Lung microvascular endothelial cell (primary cell): ENCODE results near the gene DYNLT4. TPM values are rescaled to one million over a fixed set of nuclear protein-coding genes. Genes with fewer than 3 reads are reported as not detected.
"Not testable (repeated sequence)": the region's sequence is repeated elsewhere in the genome, so short reads cannot be mapped to it uniquely, and the experiment has no call there.

Source experiments
- DNase-seq, 2 donors: peaks; one replicate each; pipeline versions ENCODE4 v3.0.0 to v3.0.0-alpha.2; 2010; ENCODE audit warnings: low read depth in 2 of 2
- total RNA-seq: library from RNA; depleted of rRNA; stranded (reverse); fragments of >200 nt; gene quantifications from 2 replicates; pipeline ENCODE4 v1.2.1, GENCODE V29; 2014

The DYNLT4 gene
- total RNA-seq, 1 donor from 2014 or later = 0.40 TPM

DNA sequence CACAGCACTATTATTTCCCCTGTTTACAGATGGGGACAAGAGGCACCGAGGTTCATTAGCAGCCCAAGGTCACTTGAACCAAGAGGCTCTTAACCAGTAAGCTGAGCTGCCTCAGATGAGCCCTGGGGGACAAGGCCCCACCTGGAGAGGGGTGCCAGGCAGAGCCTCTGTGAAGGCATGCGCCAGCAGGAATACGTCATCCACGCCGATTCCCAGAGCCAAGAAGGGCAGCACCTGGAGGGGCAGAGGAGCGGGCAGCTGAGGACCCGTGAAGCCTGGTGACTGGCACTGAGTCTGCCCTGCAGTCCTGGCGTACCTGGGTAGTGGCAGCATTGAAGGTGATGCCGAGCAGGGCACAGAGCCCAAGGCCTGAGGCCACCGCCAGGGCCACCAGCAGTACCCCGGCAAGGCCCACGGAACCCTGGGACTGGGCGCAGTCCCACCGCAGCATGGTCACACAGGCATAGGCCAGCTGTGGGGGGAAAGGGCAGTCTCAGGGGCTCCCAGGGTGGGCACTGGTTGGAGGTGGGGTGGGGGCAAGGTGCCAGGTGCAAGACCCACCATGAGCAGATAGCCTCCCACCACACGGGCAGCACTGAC, 21.8 kb upstream of the DYNLT4 start:
- DNase-seq = no peak

DNA sequence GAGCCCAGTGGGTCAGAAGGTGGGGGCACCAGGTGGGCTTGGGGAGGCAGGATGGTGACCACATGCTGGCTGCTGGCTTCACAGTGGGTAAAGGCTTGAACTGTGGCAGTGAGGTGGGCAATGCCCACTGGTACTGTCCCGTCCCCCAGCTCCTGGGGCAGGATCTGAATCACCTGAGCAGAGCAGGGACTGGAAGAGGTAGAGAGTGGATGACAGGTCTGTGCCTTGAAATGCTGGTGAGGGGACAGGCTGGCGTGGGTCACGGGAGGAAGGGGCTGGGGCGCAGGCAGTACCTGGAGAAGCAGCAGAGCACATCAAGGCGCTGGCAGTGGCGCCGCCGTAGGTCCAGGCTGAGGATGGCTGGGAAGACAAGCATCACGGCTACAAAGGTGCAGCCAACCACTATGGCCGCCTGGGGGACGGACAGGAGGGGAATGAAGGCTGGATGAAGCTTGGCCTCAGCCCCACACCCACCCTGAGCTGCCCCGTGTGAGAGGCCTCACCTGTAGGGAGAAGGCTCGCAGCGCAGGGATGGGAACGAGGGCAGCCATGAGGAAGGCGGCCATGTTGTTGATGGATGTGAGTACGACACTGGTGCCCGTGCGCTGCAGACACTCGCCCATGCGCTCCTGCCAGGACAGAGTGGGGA, 21.0 kb upstream of the DYNLT4 start:
- no peak for DNase-seq

DNA sequence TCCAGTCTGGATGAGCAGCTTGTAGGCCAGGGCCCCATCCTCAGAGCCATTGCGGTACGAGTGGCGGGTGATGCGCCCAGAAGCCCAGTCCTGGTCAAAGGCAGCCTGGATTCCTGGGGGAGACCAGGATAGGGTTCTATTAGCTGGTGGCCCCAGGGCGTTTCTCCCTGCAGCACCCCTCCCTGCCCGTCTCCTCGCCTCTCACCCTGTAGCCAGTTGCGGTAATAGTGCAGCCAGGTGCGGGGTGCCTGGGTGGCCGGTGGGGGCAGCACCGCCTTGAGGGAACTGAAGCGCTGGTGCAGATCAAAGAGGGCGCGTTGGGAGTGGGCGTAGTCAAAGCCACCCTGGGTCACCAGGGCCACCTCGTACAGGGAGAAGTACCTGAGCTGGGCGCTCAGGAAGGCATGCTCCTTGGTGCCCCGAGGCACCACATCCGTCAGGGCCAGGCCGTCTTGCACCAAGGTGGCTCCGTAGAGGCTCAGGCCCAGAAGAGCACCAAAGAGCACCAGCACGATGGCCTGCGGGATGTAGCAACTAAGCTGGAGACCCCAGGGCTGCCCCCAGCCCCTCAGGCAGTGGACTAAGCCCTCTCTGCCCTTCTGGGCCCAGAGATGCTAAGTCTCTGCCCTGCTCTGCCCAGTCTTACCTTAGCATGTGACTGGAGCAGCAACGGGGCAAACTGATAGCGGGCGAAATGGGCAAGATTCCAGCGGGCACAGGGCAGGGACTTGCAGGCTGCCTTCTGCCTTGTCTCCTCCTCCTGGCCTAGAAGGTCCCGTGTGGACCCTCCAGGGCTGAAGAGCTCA, 20.2 kb upstream of the DYNLT4 start:
- DNase-seq = no peak

- no peak for DNase-seq
These were observed 19.4 kb upstream of the DYNLT4 start for GRCh38 chr1:44826375-44827196.

- DNase-seq = not testable (repeated sequence)
These were observed 17.2 kb upstream of the DYNLT4 start for GRCh38 chr1:44824392-44824791.

DNA sequence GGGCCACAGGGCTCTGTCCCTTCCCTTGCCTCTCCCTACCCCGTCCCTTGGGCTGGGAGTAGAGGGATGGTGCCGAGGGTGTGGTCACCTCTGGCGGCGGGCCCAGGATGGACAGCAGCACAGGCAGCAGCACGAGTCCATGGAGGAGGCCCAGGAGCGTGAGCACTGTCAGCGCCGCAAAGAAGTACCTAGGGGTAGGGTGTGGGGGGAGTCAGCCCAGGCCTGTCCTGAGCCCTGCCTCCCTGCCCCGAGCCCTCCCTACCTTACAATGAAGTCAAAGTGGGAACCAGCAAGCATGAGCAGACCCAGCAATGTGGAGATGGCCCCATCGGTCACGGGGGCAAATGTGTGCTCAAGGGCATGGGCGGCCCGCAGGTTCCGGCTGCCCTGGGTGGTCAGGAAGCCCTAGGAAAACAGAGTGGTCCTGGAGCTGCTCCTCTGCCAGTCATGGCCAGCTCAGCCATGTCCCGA, 15.9 kb upstream of the DYNLT4 start:
- DNase-seq = no peak

DNA sequence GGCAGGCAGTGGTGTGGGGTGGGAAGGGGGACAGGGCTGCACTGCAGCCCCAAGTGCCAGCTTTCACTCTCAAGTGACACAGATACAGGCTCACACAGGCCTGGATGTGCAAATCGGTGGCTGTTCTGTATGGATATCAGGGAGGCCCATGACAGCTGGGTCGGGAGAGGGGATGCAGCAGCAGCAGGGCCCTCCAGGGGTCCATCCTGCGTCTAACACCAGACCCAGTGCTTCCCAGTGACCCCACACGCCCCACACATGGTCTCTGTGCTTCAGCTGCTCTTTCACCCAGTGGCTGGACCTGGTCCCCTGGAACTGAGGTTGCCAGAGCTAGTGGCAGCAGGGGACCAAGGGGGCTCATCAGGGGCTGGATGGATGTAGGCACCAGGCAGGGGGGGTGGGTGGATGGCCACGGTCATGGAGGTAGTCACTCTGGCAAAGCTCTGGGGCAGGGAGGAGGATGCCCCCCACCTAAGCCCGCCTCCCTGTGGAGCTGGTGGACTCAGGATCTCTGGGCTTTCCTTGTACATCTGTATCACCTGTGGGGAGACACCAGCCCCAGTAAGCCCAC, 15.1 kb upstream of the DYNLT4 start:
- no peak for DNase-seq

GRCh38 chr1:44821240-44821715, 14.1 kb upstream of the DYNLT4 start:
- DNase-seq = no peak

- DNase-seq = no peak
These were observed 13.4 kb upstream of the DYNLT4 start for GRCh38 chr1:44820328-44821239.

DNA sequence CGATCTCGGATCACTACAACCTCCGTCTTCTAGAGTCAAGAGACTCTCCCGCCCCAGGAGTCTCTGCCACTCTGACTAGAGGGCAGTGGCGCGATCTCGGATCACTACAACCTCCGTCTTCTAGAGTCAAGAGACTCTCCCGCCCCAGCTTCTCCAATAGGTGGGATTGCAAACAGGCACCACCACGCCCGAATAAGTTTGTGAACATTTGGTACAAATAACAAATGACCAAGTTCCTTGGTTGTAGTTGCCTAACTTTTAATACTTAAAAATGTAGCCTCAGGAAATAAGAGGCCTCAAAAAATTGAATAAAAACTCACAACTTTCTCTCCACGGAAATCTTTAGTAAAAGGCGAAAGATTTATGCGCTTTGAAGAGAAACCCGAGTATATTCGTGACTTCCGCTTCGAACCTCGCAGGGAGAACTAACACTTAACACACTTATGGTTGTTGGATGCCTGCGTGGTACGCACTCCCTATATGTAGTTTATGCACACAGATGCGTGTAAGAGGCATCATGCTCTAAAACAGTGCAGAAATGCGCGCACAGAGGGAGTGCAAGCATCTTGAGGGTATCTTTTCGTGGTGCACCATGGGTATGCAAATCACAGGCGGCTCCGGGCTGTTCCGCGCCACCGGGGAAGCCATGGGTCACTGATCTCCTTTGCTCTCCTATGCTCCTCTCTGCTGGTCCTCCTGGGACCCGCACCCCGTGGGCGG, 12.6 kb upstream of the DYNLT4 start:
- peak; percentile 76 to 80 for DNase-seq

- peak in 1 of 2 donors; percentile 54 for DNase-seq
These were observed 12.1 kb upstream of the DYNLT4 start for GRCh38 chr1:44819196-44819607.

- DNase-seq = no peak
These were observed 10.8 kb upstream of the DYNLT4 start for GRCh38 chr1:44817771-44818495.

DNA sequence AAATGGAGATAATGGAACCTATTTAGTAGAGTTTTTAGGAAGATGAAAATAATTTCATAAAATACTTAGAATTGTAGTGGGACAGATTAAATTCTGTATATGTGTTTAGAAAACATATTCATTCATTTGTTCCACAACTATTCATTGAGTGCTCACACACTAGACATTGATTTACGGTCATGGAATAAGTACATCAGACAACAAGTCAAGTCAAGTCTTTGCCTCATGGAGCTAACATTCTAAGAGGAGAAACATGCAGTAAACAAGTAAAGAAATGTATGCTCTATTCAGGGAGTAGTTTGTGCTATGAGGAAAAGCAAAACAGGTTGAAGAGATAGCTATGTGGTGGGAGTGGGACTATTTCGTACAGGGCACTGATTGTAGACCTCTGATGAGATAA, 10.2 kb upstream of the DYNLT4 start:
- no peak for DNase-seq

- DNase-seq = not testable (repeated sequence)
These were observed 8.8 kb upstream of the DYNLT4 start for GRCh38 chr1:44815926-44816325.

DNA sequence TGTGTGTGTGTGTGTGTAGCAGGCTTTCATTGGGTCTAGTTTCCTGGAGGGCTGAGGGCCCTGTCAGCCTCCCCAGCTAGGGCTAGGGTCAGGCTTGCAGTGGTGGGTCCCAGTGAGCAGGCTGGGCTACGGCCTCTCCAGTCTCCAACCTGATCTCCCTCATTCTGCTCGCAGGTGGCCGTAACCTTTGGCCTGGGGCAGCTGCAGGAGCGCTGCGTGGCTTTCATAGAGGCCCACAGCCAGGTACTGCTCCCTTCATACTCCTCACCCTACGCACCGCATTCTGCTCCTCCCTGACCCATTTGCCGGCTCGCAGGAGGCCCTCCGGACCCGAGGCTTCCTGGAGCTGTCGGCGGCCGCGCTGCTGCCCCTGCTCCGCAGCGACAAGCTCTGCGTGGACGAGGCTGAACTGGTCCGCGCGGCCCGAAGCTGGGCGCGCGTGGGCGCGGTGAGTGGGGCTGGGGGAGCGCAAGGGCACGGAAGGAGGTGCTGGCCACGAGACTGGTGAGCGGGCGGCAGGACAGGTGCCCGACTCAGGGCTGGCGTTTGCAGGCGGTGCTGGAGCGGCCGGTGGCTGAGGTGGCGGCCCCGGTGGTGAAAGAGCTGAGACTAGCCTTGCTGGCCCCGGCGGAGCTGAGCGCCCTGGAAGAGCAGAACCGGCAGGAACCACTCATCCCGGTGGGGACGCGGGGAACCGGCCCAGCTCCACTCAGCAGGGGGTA, 5.8 kb upstream of the DYNLT4 start:
- DNase-seq = no peak

DNA sequence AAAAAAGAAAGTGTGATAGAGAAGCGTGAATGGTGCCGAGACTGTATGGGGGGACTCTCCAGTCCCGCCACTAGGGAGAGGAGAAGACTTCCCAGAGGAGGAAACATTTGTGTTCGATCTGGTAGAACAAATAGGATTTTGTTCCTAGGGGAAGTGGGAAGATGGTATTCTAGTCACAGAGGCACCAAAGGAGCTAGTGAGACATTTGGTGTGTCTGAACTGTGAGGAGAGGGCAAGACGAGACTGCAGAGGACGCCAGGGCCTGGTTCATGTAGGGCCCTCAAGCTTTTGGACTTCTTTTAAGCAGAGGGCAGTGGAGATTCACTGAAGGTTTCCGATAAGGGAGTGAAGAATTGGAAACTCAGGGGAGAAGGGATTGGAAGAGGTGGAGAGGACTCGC, 4.1 kb upstream of the DYNLT4 start:
- no peak for DNase-seq

GRCh38 chr1:44810762-44811105, 3.6 kb upstream of the DYNLT4 start:
- not testable (repeated sequence) for DNase-seq

DNA sequence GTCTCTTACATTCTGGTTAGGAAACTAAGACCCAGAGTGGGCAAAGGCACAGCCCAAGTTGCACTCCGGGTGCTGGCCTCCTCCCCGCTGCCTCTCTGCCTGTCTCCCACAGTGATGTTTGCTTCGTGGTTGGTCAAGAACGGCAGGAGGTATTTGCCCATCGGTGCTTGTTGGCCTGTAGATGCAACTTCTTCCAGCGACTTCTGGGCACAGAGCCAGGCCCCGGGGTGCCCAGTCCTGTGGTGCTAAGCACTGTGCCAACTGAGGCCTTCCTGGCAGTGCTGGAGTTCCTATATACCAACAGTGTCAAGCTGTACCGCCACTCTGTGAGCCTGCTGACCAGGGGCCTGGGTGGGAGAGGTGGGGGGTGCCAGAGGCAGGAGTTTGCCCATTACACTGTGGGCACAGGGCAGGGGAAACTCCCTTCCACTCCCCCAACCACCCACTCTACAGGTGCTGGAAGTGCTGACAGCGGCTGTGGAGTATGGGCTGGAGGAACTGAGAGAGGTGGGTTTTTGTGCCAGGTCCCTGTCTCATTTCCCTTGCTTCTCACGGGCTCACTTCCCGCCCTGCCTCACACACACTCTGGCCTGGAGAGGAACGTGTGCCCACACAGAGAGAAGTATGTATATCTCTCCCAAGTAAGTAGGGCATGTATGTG, 3.1 kb upstream of the DYNLT4 start:
- peak; percentile 41 to 53 for DNase-seq
